Measurements from ENCODE around the gene TTC23. TPM values are rescaled to one million over a fixed set of nuclear protein-coding genes. Genes with fewer than 3 reads are reported as not detected.

Gene TTC23
- total RNA-seq, 1 experiment from 2014 or later, result 31.9 TPM

DNA sequence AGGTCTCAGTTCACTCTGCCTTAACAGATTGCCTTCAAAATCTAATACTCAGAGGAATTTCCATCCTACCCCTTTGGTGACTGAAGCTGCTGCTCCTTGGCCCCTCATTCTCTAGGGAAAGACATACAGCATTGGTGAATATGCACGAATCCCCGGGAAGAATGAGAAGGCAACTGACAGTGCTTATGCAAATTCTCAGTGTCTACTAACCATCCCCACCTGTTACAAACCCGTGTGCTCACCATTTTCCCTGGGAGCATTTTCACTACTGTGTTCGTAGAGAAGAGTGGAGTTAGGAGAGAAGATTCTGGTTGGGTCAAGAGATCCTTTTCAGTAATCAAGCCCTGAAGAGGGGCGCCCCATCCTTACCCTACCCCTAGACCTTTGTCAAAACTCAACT is 106.8 kb downstream of the TTC23 start:
- no peak for DNase-seq (ENCODE audit: low read depth in 1 of 2, low spot score in 2 of 2)
- no peaks in the 10 kb centered on the region for H3K27me3 ChIP-seq (replicated peaks)
- H3K4me3 ChIP-seq, result no peak overlapping the region
- H3K36me3 ChIP-seq, result peaks cover 26% of the 10 kb centered on the region
- no peak overlapping the region for H3K27ac ChIP-seq
- no peaks in the 10 kb centered on the region; the same call in 1 of the 2 replicates for H3K9me3 ChIP-seq (replicated peaks)
- peaks cover 26% of the 10 kb centered on the region for H3K4me1 ChIP-seq (replicated peaks)

DNA sequence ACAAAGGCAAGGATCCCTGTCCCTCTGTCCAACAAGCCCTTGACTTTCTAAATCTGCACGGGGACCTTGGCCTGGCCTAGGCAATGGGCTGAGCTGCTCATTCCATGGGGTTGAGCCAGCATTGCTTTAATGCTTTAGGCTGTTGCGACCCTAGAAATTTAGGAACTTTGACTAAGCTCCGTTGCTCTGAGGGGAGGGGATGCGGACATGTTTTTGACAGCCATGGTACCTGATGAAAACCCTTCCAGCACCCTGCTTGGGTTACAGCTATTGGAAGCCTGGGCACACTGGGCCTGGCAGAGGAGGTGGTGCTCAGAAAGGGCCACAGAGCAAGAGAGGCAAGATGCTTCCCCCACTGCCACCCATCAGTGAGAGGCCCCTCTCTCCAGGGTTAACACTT is 107.4 kb downstream of the TTC23 start:
- Histone ChIP-seq H3K4me3 (no peak overlapping the region), H3K36me3 (peaks cover 31% of the 10 kb centered on the region), H3K27me3 (replicated peaks) (no peaks in the 10 kb centered on the region), H3K4me1 (replicated peaks) (peaks cover 26% of the 10 kb centered on the region), H3K9me3 (replicated peaks) (no peaks in the 10 kb centered on the region; the same call in 1 of the 2 replicates), H3K27ac (no peak overlapping the region)
- no peak for DNase-seq (ENCODE audit: low read depth in 1 of 2, low spot score in 2 of 2)

DNA sequence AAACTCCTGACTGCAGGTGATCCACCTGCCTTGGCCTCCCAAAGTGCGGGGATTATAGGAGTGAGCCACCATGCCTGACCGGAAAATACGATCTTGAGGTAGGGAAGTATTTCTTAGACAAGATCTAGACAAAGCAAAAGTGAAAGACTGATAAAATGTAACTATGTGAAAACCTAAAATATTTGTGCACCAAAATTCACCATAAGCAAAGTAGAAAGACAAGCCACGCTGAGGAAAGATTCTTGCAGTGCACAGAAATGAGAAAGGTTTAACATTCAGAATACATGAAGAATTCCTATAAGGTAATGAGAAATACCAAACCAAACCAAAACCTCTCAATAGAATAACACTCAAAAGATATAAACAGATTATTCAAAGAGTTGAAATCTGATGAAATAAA is 108.8 kb downstream of the TTC23 start:
- Histone ChIP-seq H3K4me1 (replicated peaks) (peaks cover 30% of the 10 kb centered on the region), H3K27me3 (replicated peaks) (no peaks in the 10 kb centered on the region), H3K4me3 (no peak overlapping the region)

DNA sequence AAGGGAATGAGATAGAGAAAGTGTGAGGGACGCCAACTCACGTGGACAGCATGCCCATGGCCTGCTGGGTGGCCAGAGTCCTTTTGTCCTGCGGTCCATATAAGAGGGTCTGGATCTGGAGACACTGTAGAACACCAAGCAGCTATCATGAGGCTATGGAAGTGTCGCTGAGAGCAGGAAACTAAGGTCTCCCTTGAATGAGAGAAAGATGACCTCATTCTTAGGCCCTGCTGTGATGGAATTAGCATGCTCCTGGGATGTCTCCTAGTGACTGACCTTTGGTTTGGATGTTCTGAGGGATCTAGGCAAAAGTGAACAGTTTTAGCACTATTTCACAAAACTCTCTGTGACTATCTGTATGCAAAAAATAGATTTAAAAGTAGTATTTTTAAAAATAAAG is 110.1 kb downstream of the TTC23 start:
- H3K27me3 ChIP-seq (replicated peaks), result no peaks in the 10 kb centered on the region
- peaks cover 49% of the 10 kb centered on the region for H3K36me3 ChIP-seq
- DNase-seq (ENCODE audit: low read depth in 1 of 2, low spot score in 2 of 2), result peak in 1 of 2 experiments; percentile 28
- H3K4me1 ChIP-seq (replicated peaks), result peaks cover 42% of the 10 kb centered on the region
- H3K4me3 ChIP-seq, result no peak overlapping the region
- H3K9me3 ChIP-seq (replicated peaks), result no peaks in the 10 kb centered on the region; the same call in 1 of the 2 replicates
- H3K27ac ChIP-seq, result no peak overlapping the region

More for the DNA sequence above, 108.8 kb downstream of the TTC23 start:
- DNase-seq (ENCODE audit: low read depth in 1 of 2, low spot score in 2 of 2), result no peak
- H3K36me3 ChIP-seq, result peaks cover 42% of the 10 kb centered on the region
- H3K9me3 ChIP-seq (replicated peaks), result no peaks in the 10 kb centered on the region; the same call in 1 of the 2 replicates
- no peak overlapping the region for H3K27ac ChIP-seq

DNA sequence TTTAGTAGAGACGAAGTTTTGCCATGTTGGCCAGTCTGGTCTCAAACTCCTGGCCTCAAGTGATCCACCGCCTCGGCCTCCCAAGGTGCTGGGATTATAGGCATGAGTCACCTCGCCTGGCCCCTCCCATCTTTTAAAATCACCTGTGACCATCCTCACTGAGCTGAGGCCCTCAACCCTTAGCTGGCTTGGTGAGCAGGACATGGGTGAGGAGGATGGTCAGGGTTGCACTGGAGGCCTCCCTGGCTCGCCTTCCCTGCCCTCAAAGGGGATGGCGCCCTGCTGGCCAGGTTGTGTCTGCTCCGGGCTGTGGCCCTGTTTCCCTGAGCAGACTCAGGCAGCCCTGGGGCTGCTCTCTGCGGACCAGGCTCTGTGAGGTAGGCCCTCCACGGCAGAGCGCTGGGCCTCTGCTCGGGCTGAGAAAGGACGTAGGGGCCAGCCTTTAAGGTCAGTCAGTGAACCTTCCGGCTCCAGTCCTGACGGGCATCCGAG is 110.8 kb downstream of the TTC23 start:
- DNase-seq (ENCODE audit: low read depth in 1 of 2, low spot score in 2 of 2), result peak in 1 of 2 experiments; percentile 37
- Histone ChIP-seq H3K9me3 (replicated peaks) (no peaks in the 10 kb centered on the region; the same call in 1 of the 2 replicates), H3K27me3 (replicated peaks) (no peaks in the 10 kb centered on the region), H3K36me3 (peaks cover 53% of the 10 kb centered on the region), H3K4me1 (replicated peaks) (peaks cover 42% of the 10 kb centered on the region), H3K27ac (no peak overlapping the region), H3K4me3 (no peak overlapping the region)

DNA sequence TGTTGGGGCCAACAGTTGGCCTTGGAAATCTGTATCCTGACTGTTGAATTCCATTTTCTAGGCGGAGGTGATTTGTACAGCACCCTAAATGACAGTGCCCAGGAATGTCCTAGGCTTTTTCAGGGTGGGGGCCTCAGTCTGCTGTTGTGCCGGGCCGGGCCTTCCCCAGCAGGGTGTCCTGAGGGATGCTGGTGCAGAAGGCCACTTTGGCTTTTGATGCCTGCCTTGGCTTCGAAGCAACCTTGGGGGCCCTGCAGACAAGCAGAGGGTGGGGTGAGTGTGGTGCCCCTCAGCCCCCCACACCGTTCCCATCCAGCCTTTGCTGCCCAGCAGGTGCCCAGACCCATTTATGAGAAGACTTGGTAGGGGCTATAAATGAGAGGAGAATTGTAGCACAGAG is 111.5 kb downstream of the TTC23 start:
- no peaks in the 10 kb centered on the region; the same call in 1 of the 2 replicates for H3K9me3 ChIP-seq (replicated peaks)
- DNase-seq (ENCODE audit: low read depth in 1 of 2, low spot score in 2 of 2), result peak in 1 of 2 experiments; percentile 34
- peaks cover 42% of the 10 kb centered on the region for H3K4me1 ChIP-seq (replicated peaks)
- H3K27me3 ChIP-seq (replicated peaks), result no peaks in the 10 kb centered on the region
- H3K4me3 ChIP-seq, result no peak overlapping the region
- no peak overlapping the region for H3K27ac ChIP-seq
- H3K36me3 ChIP-seq, result peaks cover 59% of the 10 kb centered on the region

DNA sequence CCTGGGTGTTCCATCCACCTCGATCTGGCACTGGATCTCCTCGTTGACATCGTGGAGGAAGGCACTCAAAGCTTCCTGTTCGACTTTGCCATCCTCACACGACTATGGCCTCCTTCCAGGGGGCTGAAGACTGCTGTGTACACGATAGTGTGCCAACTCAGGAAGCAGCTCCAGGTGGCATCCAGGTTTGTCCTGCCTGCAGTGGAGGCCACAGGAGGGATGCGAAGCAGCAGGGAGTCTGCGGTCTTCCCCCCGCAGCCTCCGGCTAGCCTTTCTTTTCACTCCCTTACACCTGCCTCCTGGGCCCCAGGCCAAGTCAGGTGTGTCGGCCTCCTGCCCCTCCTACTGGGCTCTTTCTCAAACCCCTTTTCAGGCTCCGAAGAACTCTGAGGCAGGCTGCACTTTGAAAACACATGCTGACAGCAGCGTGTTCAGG is 112.3 kb downstream of the TTC23 start:
- no peaks in the 10 kb centered on the region; the same call in 1 of the 2 replicates for H3K9me3 ChIP-seq (replicated peaks)
- H3K27ac ChIP-seq, result no peak overlapping the region
- H3K27me3 ChIP-seq (replicated peaks), result no peaks in the 10 kb centered on the region
- H3K4me3 ChIP-seq, result no peak overlapping the region
- H3K4me1 ChIP-seq (replicated peaks), result peaks cover 42% of the 10 kb centered on the region
- peak in 1 of 2 experiments; percentile 28 for DNase-seq (ENCODE audit: low read depth in 1 of 2, low spot score in 2 of 2)
- peaks cover 60% of the 10 kb centered on the region for H3K36me3 ChIP-seq

DNA sequence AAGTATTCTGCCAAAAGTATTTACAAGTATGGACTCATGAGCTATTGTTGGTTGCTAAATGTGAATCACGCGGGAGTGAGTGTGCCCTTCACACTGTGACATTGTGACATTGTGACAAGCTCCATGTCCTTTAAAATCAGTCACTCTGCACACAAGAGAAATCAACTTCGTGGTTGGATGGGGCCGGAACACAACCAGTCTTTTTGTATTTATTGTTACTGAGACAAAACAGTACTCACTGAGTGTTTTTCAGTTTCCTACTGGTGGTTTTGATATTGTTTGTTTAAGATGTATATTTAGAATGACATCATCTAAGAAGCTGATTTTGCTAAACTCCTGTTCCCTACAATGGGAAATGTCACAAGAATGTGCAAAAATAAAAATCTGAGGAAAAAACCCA is 114.2 kb downstream of the TTC23 start:
- no peaks in the 10 kb centered on the region; the same call in 1 of the 2 replicates for H3K9me3 ChIP-seq (replicated peaks)
- peak in 1 of 2 experiments; percentile 78 for DNase-seq (ENCODE audit: low read depth in 1 of 2, low spot score in 2 of 2)
- no peak overlapping the region for H3K4me3 ChIP-seq
- H3K36me3 ChIP-seq, result peaks cover 78% of the 10 kb centered on the region
- H3K27ac ChIP-seq, result peak overlapping the region; percentile 46
- H3K27me3 ChIP-seq (replicated peaks), result no peaks in the 10 kb centered on the region
- H3K4me1 ChIP-seq (replicated peaks), result peaks cover 58% of the 10 kb centered on the region

DNA sequence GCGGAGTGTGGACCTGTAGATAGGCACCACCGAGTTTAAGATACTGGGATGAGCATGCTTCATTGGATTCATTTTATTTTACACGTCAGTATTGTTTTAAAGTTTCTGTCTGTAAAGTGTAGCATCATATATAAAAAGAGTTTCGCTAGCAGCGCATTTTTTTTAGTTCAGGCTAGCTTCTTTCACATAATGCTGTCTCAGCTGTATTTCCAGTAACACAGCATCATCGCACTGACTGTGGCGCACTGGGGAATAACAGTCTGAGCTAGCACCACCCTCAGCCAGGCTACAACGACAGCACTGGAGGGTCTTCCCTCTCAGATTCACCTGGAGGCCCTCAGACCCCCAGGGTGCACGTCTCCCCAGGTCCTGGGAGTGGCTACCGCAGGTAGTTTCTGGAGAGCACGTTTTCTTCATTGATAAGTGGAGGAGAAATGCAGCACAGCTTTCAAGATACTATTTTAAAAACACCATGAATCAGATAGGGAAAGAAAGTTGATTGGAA is 115.0 kb downstream of the TTC23 start:
- Histone ChIP-seq H3K27me3 (replicated peaks) (no peaks in the 10 kb centered on the region), H3K36me3 (peaks cover 86% of the 10 kb centered on the region), H3K4me3 (no peak overlapping the region), H3K27ac (peak overlapping the region; percentile 46), H3K4me1 (replicated peaks) (peaks cover 66% of the 10 kb centered on the region), H3K9me3 (replicated peaks) (no peaks in the 10 kb centered on the region; the same call in 1 of the 2 replicates)
- DNase-seq (ENCODE audit: low read depth in 1 of 2, low spot score in 2 of 2), result no peak

DNA sequence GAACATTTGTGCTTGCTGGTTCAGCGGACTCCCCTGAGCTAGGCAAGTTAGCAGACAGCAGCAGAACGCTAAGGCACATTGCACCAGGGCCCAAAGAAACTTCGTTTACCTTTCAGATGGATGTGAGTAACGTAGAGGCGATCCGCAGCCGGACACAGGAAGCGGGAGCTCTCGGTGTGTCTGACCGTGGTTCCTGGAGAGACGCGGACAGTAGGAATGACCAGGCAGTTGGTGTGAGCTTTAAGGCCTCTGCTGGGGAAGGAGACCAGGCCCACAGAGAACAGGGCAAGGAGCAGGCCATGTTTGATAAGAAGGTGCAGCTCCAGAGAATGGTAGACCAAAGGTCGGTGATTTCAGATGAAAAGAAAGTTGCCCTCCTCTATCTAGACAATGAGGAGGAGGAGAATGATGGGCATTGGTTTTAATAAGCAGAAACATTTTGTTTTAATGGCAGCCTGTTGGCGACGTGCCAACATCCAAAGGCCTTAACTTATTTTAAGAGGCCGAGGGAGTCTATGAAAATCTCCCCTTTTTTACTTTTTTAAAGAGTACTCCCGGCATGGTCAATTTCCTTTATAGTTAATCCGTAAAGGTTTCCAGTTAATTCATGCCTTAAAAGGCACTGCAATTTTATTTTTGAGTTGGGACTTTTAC is 116.6 kb downstream of the TTC23 start:
- Histone ChIP-seq H3K27me3 (replicated peaks) (no peaks in the 10 kb centered on the region), H3K4me3 (peak overlapping the region; percentile 3), H3K4me1 (replicated peaks) (peaks cover 74% of the 10 kb centered on the region), H3K36me3 (peaks cover 91% of the 10 kb centered on the region), H3K27ac (peak overlapping the region; percentile 86), H3K9me3 (replicated peaks) (no peaks in the 10 kb centered on the region)
- DNase-seq (ENCODE audit: low read depth in 1 of 2, low spot score in 2 of 2), result peak in 1 of 2 experiments; percentile 58

DNA sequence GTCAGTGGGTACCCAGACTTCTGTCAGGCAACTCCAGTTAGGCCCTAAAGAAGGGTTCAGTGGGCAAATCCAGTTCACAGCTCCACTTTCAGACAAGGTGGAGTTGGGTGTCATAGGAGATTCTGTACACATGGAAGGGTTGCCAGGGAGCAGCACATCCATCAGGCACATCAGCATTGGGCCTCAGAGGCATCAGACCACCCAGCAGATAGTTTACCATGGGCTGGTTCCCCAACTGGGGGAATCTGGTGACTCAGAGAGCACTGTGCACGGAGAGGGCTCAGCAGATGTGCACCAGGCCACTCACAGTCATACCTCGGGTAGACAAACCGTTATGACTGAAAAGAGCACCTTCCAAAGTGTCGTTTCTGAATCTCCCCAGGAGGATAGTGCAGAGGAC is 117.3 kb downstream of the TTC23 start:
- Histone ChIP-seq H3K36me3 (peaks cover 91% of the 10 kb centered on the region), H3K27me3 (replicated peaks) (no peaks in the 10 kb centered on the region), H3K27ac (peak overlapping the region; percentile 86), H3K4me3 (peak overlapping the region; percentile 3), H3K4me1 (replicated peaks) (peaks cover 74% of the 10 kb centered on the region), H3K9me3 (replicated peaks) (no peaks in the 10 kb centered on the region)
- DNase-seq (ENCODE audit: low read depth in 1 of 2, low spot score in 2 of 2), result peak; percentile 90 to 96

DNA sequence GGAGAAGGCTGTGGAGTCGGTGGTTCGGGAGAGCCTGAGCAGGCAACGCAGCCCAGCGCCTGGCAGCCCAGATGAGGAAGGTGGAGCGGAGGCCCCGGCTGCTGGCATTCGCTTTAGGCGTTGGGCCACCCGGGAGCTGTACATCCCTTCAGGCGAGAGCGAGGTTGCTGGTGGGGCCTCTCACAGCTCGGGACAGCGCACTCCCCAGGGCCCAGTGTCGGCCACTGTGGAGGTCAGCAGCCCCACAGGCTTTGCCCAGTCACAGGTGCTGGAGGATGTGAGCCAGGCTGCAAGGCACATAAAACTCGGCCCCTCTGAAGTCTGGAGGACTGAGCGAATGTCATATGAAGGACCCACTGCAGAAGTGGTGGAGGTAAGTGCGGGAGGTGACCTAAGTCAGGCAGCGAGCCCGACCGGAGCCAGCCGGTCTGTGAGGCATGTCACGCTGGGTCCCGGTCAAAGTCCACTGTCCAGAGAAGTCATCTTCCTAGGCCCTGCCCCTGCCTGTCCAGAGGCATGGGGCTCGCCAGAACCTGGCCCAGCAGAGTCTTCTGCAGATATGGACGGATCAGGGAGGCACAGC is 117.8 kb downstream of the TTC23 start:
- Histone ChIP-seq H3K27ac (peak overlapping the region; percentile 86), H3K9me3 (replicated peaks) (no peaks in the 10 kb centered on the region), H3K4me1 (replicated peaks) (peaks cover 74% of the 10 kb centered on the region), H3K36me3 (peaks cover 91% of the 10 kb centered on the region), H3K4me3 (peak overlapping the region; percentile 7; the same call in 1 of the 2 replicates), H3K27me3 (replicated peaks) (no peaks in the 10 kb centered on the region)
- peak; percentile 79 to 84 for DNase-seq (ENCODE audit: low read depth in 1 of 2, low spot score in 2 of 2)

DNA sequence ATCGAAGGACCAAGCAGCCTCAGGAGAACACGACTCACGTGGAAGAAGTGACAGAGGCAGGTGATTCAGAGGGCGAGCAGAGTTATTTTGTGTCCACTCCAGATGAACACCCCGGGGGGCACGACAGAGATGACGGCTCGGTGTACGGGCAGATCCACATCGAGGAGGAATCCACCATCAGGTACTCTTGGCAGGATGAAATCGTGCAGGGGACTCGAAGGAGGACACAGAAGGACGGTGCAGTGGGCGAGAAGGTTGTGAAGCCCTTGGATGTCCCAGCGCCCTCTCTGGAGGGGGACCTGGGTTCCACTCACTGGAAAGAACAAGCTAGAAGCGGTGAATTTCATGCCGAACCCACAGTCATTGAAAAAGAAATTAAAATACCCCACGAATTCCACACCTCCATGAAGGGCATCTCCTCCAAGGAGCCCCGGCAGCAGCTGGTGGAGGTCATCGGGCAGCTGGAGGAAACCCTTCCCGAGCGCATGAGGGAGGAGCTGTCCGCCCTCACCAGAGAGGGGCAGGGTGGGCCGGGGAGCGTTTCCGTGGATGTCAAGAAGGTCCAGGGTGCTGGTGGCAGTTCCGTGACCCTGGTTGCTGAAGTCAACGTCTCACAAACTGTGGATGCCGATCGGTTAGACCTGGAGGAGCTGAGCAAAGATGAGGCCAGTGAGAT is 118.5 kb downstream of the TTC23 start:
- Histone ChIP-seq H3K4me3 (peak overlapping the region; percentile 7; the same call in 1 of the 2 replicates), H3K36me3 (peaks cover 93% of the 10 kb centered on the region), H3K4me1 (replicated peaks) (peaks cover 79% of the 10 kb centered on the region), H3K27ac (peak overlapping the region; percentile 86), H3K9me3 (replicated peaks) (no peaks in the 10 kb centered on the region), H3K27me3 (replicated peaks) (no peaks in the 10 kb centered on the region)
- no peak for DNase-seq (ENCODE audit: low read depth in 1 of 2, low spot score in 2 of 2)

Measured in SJSA1 (cell line).